HG03354 (cell line): ENCODE data around the gene WWOX.

Experiments used
- ATAC-seq: cut with Tn5 transposase; IDR thresholded peaks from one replicate; pipeline ENCODE4 v1.9.1; 2021; ENCODE audit warnings: mild to moderate bottlenecking; ENCODE audit not compliant: unreplicated experiment, poor library complexity, severe bottlenecking

The WWOX gene

GRCh38 chr16:78566397-78567073 lies 467.1 kb downstream of the WWOX start:
- ATAC-seq = no peak

DNA sequence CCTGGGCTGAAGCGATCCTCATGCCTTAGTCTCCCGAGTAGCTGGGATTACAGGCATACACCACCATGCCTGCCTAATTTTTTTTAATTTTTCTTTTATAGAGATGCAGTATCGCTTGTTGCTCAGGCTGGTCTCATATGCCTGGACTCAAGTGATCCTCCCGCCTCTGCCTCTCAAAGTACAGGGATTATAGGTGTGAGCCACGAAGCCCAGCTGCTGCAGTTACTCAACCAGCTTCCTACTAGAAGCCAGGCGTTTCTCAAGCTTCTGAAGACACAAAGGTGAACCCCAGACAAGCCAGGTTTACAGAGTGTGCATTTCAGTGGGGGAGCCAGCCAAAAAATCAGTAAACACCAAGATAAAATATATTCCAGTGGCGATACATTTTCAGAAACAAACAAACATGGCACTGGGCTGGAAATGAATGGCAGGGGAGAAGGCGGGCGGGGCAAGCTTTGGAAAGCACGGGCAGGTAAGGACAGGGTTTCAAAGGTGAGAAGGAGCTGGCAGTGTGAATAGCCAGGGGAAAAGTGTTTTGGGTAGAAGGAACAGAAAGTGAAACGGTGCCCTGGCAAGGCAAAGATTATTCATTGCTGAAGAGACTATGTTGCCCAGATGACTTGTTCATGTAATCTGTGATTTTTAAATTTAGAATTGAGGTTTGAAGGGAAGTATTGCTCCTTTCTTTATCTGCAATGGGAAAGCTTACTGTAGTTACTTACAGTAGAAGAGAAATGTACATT lies 471.1 kb downstream of the WWOX start:
- no peak for ATAC-seq

- no peak for ATAC-seq
These were observed 472.0 kb downstream of the WWOX start for GRCh38 chr16:78571434-78571833.

DNA sequence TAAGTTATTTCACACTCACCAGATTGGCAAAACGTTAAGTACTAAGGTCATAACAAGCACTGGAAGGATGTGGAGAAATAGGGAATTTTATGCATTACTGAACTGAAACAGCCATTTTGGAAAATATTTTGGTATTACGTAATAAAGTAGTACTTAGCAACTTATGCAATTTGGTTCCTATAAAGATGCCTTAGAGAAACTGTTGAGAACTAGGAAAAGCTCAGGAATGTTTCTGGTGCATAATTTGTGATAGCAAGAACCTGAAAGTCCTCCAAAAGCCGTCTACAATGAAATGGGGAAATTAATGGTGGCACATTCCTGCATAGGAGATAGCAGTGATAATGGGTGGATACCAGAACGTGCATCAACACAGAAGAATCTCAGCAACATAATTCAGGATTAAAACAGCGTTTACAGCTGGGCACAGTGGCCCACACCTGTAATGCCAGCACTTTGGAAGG lies 472.5 kb downstream of the WWOX start:
- no peak for ATAC-seq

DNA sequence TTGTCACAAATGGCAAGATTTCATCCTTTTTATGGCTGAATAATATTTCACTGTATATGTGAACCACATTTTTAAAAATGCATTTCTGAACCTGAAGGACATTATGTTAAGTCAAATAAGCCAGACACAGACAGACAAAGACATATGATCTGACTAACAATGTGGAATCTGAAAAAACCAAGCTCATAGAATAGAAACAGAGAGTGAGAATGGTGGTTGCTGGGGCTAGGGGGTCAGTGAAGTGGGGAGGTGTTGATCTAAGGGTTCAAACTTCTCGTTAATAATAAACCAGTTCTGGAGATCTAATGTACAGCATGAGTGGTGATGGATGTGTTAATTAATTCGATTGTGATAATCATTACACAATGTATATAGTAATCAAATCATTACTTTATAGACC lies 475.1 kb downstream of the WWOX start:
- peak; percentile 79 for ATAC-seq

DNA sequence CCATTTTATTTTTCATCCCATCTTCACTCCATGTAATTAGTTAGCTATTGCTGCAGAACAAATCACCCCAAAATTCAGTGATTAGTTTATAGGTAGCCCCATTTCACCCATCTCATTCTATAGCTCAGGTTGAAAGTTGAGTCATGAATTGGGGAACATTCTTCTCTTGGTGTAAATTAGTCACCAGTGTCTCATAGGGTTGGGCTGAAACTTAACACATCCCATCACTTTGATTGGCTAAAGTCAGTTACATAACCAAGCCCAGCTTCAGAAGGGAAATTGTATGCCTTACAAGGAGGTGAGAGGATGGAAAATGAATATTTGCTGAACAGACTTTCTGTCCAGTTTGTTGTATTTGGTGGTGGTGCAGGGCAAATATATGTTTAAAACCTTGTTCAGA lies 477.5 kb downstream of the WWOX start:
- no peak for ATAC-seq

DNA sequence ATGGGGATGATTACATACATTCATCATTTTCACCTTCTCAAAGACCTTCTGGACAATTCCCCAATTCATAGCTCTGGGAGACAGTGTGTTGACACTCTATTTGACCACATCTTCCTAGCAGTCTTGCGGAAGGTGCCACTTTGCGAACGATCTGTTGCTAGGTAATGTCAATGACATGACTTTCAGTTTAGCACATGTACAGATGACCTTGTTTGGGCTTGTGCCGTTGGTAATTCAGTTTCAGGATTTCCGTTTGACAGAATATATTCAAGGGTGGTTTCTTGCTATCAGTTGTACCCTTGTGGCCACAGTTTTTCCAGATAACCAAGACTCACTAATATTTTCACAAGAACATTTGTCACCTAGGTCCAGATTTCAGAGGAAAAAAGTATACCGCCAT lies 478.2 kb downstream of the WWOX start:
- ATAC-seq = no peak

- no peak for ATAC-seq
These were observed 479.6 kb downstream of the WWOX start for GRCh38 chr16:78579020-78579419.

- no peak for ATAC-seq
These were observed 484.0 kb downstream of the WWOX start for GRCh38 chr16:78583441-78583840.

DNA sequence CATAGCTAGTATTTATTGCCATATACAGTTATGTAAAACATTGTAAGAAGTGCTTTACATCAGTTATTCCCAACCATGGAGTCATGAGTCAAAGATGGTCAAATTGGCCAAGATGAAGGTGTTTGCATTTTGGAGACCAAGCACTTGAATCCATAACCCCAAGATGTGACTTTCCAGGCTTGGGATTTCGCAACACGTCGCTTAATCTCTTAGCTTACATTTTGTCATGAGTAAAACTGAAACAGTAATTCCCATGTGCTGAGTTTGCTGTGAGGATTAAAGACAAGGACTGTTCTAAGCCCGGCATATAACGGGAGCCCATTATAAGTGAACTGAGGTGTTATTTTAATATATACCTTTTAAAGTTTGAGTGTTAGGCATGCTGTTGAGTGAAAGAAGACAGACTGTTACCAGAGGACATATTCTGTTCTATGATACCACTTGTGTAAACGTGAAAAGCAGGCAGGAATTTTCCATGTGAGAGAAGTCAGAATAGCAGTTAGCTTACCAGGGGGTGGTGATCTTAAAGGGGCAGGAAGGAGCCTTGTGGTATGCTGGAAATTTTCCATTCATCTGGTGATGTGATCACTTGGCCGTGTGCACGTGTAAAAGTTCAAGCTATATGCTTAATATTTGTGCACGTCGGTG lies 484.9 kb downstream of the WWOX start:
- no peak for ATAC-seq

- ATAC-seq = no peak
These were observed 485.5 kb downstream of the WWOX start for GRCh38 chr16:78584991-78585390.

- ATAC-seq = no peak
These were observed 489.9 kb downstream of the WWOX start for GRCh38 chr16:78589331-78589730.

DNA sequence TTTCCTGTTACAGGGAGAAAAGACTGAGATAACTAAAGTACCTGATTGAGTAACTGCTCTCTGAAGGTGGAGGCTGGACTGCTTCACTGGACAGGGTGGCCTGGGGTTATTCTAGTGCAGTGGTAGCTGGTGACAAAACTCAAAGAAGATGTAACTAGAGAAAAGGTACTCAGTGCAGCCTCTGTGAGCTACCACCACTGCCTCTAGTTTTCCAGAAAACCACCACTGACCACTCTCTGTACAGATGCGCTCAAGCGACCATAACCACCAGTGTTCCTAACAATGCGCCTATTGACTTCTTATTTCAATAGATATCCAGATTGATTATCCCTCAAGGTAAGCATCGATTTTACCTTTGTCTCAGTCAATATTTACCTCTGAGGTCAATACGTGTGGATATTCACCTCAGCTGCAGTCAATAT lies 492.2 kb downstream of the WWOX start:
- ATAC-seq = no peak

DNA sequence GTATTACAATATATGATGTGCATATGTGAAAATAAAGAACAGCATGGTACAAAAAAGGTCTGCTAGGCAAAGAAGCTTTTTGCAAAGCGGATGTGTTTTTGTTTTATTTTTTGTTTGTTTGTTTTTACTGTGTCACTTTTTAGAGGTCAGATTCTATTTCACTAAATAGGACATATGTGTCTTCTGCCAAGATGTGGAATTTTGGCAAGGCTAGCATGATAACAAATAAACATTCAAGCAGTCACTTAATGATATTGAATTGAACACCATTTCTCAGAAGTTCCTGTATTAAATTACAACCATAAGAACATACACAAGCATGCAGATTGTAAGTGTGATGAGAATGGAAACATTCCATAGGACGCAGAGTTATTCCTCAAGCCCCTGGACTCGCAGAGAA lies 492.7 kb downstream of the WWOX start:
- ATAC-seq = no peak

DNA sequence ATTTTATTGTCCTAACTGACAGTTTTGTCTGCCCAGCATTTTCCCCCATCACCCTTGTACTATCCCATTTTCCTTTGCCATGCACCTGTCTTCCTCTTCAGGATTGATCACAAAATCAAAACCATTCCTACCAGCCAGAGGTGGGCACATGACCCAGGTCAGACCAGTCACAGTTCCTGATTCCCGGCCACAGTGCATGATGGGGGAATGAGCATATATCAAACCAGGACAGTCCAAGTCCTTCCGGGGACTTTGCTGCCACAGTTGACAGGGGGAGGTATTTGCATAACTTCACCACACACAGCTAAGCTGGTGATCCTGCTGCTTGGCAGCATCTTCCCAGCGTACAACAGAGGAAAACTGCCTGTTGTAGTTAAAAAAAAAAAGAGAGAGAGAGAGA lies 493.9 kb downstream of the WWOX start:
- ATAC-seq = no peak

- ATAC-seq = no peak
These were observed 494.7 kb downstream of the WWOX start for GRCh38 chr16:78594191-78594590.

GRCh38 chr16:78596348-78596995 lies 497.0 kb downstream of the WWOX start:
- no peak for ATAC-seq

- ATAC-seq = no peak
These were observed 497.6 kb downstream of the WWOX start for GRCh38 chr16:78596996-78597422.

GRCh38 chr16:78597809-78598570 lies 498.5 kb downstream of the WWOX start:
- no peak for ATAC-seq

DNA sequence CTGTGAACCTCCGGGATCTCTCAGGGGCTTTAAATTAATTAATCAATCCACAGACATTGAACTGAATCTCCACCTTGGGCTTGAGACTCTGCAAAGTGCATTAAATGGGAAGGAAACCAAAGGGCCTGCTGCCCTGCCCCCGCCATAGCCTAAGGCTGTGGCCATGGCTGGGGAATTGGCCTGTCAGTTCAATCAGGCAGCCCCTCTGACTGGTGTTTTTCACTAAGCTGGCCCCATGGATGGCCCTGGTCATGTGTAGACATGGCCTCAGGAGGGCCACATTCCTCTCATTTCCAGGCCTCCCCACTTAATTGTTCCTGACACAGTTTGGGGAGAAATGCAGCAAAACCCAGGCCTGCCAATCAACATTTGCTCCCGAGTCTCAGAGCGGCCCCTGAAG lies 499.8 kb downstream of the WWOX start:
- ATAC-seq = no peak
